GM12801 (cell line): ENCODE results near the gene LDLRAD4.

Source experiments
- TF ChIP-seq, protein P1 (sequence below): IDR thresholded peaks from one replicate; pipeline ENCODE4 v1.5.1; 2011; ENCODE audit warnings: control low read depth; ENCODE audit not compliant: insufficient read length; ENCODE audit errors: extremely low read depth

LDLRAD4 gene

DNA sequence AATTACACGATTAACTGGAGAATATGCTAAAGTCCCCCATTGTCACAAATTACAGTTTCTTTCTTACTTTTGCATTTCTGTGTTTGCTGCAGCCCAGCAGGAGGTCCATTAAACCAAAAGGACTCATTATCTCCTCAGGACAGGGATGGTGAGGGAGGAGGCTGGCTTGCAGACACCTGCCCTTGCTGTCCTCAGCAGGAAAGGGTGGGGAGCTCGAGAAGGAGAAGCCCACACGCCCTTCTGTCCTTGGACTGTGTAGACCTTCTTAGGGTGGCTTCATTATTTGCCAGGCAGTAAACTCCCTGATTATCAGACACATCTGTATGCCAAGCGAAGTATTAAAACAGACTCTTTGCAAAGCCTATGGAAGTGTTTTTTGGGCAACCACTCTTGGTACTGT lies 196.0 kb downstream of the LDLRAD4 start:
- TF ChIP-seq, protein P1, sequence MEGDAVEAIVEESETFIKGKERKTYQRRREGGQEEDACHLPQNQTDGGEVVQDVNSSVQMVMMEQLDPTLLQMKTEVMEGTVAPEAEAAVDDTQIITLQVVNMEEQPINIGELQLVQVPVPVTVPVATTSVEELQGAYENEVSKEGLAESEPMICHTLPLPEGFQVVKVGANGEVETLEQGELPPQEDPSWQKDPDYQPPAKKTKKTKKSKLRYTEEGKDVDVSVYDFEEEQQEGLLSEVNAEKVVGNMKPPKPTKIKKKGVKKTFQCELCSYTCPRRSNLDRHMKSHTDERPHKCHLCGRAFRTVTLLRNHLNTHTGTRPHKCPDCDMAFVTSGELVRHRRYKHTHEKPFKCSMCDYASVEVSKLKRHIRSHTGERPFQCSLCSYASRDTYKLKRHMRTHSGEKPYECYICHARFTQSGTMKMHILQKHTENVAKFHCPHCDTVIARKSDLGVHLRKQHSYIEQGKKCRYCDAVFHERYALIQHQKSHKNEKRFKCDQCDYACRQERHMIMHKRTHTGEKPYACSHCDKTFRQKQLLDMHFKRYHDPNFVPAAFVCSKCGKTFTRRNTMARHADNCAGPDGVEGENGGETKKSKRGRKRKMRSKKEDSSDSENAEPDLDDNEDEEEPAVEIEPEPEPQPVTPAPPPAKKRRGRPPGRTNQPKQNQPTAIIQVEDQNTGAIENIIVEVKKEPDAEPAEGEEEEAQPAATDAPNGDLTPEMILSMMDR: no peak

DNA sequence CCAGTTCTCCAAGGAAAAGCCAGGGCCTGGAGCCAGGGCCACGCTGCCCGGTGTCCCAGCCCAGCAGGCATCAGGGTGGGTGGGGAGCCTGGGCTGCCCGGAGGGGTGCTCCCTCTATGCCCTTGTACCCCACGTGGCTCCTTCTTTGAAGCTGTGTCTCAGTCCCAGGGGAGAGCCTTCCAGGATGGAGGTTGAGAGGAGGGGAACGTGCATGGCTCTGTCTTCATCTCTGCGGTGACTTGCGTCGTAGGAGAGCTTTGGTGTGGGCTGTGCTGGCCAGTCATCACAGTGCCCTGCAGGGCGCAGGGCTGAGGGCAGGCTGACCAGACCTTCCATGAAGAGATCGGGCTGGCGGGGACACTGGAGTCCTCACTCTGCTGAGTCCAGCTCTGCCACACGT lies 197.2 kb downstream of the LDLRAD4 start:
- TF ChIP-seq, protein P1: no peak

DNA sequence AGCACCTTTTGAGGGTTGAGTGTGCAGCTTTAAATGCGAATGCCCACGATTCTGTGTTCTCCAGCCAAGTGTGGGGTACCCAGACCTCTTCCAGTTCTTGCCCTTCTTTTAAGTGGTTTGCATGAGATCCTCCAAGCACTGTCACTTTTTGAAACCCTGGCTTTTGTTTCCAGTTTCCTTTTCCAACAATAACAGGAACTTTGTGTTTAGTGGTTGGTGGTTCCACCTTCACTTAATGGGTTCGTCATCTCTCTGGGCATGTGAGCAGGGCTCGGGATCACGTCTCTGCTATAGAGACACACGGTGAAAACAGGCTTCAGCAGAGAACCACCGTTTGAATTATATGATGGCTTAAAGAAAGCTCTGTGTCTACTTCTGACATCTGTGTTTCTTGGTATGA lies 197.6 kb downstream of the LDLRAD4 start:
- TF ChIP-seq, protein P1: no peak

DNA sequence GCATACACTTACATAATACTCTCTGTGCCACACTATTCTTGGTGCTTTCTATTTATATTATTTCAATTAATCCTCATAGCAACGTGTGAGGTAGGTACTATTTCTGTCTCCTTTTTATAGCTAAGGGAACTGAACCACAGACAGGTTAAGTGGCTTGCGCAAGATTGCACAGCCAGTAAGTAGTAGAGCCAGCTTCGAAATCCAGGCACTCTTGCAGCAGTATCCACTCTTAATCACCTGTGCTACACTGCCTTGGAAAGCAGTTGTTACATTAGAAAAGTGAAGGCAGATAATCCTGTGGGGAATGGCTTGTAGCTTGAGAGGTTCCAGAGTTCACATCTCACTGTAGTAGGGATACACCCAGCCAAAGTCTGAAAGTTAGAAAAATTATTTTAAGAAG lies 198.3 kb downstream of the LDLRAD4 start:
- TF ChIP-seq, protein P1: no peak

DNA sequence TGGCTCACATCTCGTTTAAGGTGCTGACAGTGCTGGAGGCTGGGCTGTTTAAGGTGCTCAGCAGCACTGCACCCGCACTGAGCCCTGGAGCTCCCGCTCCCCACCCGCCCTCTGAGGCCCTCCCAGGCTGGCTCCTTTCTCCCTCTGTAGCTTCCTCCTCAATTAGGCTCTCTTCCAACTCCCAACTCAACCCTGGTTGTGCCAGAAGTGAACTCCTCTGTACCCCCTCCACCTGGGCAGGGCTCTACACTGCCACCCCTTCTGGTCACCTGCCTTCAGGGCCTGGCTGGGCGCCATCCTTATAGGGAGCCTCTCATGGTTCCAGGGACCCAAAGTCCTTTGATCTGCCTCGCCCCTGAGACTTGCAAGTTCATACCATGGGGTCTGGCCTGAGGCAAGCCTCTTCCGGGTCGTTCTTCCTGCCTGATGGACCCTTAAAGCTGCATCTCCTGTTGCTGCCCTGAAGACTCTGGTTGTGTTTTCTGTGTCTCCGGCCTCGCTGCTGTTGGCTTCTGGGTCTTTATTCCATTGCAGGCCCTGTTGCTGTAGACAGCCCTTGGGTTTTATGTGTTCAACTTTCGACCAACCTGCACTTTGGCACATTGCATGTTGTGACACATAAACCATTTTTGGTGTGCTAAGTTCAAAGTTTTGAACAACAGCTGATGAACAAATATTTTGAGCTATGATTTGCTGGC lies 199.6 kb downstream of the LDLRAD4 start:
- TF ChIP-seq, protein P1: no peak

DNA sequence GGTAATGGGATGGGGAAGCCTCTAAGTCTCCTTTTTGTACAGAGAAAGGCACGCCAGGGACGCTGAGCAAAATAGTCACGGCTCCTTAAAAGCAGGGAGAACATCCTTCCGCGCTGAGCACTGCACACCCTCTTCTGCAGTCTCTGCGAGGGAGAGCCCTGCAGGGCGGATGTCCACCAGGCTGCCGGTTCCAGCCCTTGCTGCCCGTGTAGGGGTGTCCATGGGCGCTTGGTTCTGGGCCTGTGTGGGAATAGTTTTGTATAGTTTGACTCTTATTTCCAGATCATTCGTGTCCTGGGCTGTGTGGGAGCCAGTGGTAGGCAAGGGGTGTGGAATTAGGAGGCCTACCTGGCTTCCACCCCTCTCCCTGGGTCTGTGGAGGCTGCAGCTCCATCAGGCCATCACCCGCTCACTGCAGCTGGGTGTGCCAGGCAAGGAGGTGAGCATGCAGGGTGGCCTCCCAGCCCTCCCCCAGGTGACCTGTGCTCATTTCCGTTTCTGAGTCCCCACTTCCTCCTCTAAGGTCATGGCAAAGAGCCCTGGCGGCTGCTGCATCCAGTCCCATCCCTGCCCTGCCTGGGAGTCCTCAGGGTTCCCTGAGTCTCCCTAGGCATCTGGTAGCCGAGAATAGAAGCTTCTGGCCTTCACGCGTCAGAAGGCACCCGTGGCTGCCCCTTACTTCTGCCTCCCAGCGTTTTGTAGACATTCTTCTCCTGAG lies 202.6 kb downstream of the LDLRAD4 start:
- TF ChIP-seq, protein P1: no peak

DNA sequence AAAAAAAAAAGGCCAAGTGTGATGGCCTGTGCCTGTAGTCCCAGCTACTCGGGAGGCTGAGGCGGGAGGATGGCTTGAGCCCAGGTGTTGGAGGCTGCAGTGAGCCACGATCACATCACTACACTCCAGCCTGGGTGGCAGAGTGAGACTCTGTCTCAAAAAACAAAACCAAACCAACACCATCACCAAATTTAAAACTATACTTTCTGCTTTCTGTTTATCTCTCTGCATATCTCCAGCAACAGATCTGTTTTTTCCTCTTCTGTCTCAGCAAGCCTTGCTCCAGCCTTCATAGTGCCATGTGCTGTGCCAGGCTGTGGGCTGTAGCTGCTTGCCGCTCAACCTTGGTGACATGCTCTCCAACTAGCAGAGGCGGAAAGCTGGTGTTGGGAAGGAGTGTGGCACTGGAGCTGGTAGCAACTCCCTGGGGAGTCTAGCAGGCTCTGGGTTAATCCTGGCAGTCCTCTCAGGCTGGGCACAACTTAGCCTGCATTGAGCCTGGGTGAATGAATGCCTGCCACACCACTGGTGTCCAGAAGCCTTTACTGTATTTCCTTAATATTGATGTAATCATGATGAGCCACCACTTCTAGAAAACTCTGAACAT lies 204.1 kb downstream of the LDLRAD4 start:
- TF ChIP-seq, protein P1: no peak
